ENCODE data around the gene UGT1A7.
"Not testable (repeated sequence)": the region's sequence is repeated elsewhere in the genome, so short reads cannot be mapped to it uniquely, and the experiment has no call there.

Gene UGT1A7

DNA sequence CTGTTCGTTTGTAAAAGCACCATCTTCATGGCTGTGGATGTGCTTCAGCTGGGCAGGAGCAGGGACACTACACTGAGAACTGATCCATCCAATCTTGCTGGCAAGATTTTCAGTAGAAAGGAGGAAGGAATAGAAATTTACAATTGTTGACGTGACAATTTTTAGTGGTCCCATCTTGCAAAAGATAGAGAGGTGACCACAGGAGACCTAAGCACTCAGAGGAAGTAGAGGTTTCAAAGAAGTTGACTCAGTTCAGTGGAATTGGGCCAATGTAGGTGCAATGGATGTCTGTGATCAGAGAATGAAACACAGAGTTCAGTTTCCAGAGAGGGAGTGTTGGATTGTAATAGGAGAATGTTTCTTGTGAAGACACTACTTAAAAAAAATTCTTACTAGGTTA lies 32.4 kb downstream of the UGT1A7 start:
- no peak for DNase-seq

GRCh38 chr2:233718552-233718951 lies 36.9 kb downstream of the UGT1A7 start, which contains the start of gene UGT1A4:
UGT1A4 (plus strand) TSS chr2:233718736; CDS start chr2:233718821, 85 bp downstream.
- no peak for DNase-seq

GRCh38 chr2:233728723-233729301 lies 47.1 kb downstream of the UGT1A7 start, which contains the start of gene UGT1A3:
UGT1A3 (plus strand) TSS chr2:233729042; CDS start chr2:233729127, 85 bp downstream.
- DNase-seq, result no peak

- not testable (repeated sequence) for DNase-seq
Observed at GRCh38 chr2:233736868-233737653, 55.4 kb downstream of the UGT1A7 start.

DNA sequence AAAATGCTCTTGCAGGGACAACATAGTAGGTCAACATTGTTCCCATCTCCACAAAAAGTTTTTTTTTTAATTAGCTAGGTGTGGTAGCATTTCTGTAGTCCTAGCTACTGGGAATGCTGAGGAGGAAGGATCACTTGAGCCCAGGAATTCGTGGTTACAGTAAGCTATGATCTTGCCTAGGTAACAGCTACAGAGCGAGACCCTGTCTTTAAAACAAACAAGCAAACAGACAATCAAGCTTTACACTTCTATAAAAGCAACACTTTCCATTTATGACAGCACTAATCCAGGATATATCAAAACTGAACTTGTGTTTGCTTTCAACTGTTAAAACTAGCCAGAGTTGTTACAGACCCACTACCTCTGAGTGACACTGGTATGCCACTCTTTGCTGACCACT lies 59.2 kb downstream of the UGT1A7 start:
- no peak for DNase-seq

- no peak for DNase-seq
Observed at GRCh38 chr2:233743464-233744259, 62.0 kb downstream of the UGT1A7 start.

- no peak for DNase-seq
Observed at GRCh38 chr2:233745073-233745755, 63.5 kb downstream of the UGT1A7 start.

- DNase-seq, result not testable (repeated sequence)
Observed at GRCh38 chr2:233745838-233746237, 64.1 kb downstream of the UGT1A7 start.

GRCh38 chr2:233746475-233747282 lies 65.0 kb downstream of the UGT1A7 start:
- no peak for DNase-seq

GRCh38 chr2:233747283-233747544 lies 65.5 kb downstream of the UGT1A7 start:
- no peak for DNase-seq

DNA sequence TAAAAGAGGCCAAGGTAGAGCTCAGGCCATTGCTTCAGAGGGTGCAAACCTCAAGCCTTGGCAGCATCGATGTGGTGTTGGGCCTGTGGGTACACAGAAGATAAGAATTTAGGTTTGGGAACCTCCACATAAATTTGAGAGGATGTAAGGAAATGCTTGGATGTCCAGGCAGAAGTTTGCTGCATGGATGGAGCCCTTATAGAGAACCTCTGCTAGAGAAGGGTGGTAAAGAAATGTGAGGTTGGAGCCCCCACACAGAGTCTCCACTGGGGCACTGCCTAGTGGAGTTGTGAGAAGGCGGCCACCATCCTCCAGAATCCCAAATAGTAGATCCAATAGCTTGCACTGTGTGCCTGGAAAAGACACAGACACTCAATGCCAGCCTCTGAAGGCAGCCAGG lies 69.0 kb downstream of the UGT1A7 start:
- not testable (repeated sequence) for DNase-seq

DNA sequence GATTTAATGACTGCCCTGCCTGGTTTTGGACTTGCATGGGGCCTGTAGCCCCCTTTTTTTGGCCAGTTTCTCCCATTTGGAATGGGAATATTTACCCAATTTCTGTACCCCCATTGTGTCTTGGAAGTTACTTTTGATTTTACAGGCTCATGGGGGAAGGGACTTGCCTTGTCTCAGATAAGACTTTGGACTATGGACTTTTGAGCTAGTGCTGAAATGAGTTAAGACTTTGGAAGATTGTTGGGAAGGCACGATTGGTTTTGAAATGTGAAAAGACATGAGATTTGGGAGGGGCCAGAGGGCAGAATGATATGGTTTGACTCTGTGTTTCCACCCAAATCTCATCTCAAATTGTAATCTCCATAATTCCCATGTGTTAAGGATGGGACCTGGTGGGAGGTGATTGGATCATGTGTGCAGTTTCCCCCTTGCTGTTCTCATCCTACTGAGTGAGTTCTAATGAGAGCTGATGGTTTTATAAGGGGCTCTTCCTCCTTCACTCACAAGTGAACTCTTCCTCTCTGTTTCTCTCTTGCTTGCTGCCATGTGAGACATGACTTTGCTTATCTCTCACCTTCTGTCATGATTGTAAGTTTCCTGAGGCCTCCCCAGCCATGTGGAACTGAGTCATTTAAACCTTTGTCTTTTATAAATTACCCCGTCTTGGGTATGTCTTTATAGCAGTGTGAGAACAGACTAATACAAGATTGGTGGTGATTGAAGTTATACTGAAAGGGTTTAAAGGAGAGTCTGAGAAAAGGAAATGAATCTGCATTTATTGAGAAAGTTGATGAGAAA lies 69.7 kb downstream of the UGT1A7 start:
- DNase-seq, result not testable (repeated sequence)

DNA sequence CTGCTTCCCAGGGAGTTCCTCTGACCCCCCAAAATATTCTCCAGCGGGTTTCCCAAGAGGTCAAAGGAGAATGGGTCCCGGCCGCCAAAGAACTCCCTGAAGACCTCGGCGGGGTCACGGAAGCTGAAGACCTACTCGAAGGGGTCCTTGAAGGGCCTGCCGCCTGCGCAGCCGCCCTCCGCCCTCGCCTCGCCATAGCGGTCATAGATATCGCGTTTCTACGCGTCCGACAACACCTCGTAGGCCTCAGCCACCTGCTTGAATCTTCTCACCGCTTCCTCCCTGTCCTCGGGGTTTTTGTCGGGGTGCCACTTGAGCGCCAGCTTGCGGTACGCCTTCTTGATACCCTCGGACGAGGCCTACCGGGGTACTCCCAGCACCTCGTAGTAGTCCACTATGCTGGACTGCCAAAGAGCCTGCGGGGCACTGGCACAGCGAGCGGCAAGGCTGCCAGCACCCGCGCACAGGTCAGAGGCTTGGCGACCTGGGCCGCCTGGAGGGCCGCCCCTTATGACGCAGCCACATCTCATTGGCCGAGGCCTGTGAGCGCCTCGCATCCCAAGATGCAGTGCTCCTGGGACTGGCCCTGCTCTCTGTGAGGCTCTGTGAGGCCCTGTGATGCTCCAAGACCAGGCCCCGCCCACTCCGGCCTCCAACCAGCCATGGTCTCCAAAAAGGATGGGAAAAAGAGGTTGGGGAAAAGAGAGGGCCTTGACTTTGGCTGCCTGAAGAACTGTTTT lies 73.3 kb downstream of the UGT1A7 start:
- DNase-seq, result no peak

DNA sequence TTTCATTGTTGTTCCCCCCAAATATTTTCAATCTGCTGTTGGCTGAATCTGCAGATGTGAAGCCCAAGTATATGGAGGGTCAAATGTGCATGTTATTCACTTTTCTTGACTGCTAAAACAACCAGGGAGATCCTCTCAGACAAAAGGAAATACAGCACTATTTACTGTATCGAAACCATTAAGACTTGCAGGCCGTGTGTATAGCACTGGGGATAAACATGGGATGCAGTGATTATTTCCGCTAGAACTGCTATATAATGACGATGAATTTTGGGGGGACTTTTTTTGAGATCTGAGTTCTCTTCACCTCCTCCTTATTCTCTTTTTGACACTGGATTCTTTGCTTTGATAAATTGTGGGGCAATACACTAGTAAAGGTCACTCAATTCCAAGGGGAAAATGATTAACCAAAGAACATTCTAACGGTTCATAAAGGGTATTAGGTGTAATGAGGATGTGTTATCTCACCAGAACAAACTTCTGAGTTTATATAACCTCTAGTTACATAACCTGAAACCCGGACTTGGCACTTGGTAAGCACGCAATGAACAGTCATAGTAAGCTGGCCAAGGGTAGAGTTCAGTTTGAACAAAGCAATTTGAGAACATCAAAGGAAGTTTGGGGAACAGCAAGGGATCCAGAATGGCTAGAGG lies 74.9 kb downstream of the UGT1A7 start:
- no peak for DNase-seq

DNA sequence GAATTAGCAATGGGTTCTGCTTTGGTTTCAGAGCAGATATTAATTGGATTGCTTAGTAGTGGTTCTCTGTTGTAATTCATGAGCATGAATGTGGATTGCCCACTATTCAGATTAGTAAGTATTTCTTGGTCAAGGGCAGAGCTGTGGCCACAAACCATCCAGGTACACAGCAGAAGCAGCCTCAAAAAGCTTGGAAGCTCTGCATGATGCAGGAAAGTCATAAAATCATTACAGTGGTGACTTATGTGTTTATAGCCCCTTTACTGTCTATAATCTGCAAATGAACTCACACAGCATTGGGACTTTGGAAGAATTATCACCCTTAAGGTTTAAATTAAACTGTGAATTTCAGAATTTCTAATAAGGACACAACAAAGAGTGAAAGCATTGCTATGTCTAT lies 76.4 kb downstream of the UGT1A7 start:
- no peak for DNase-seq

GRCh38 chr2:233758849-233759248 lies 77.1 kb downstream of the UGT1A7 start:
- no peak for DNase-seq

DNA sequence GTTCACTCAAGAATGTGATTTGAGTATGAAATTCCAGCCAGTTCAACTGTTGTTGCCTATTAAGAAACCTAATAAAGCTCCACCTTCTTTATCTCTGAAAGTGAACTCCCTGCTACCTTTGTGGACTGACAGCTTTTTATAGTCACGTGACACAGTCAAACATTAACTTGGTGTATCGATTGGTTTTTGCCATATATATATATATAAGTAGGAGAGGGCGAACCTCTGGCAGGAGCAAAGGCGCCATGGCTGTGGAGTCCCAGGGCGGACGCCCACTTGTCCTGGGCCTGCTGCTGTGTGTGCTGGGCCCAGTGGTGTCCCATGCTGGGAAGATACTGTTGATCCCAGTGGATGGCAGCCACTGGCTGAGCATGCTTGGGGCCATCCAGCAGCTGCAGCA lies 78.3 kb downstream of the UGT1A7 start, which contains the start of gene UGT1A1:
Gene UGT1A1 (plus strand): TSS at position 228 of the 400 bp plus-strand sequence. CDS start 18 bp downstream, at position 246.
- no peak for DNase-seq

DNA sequence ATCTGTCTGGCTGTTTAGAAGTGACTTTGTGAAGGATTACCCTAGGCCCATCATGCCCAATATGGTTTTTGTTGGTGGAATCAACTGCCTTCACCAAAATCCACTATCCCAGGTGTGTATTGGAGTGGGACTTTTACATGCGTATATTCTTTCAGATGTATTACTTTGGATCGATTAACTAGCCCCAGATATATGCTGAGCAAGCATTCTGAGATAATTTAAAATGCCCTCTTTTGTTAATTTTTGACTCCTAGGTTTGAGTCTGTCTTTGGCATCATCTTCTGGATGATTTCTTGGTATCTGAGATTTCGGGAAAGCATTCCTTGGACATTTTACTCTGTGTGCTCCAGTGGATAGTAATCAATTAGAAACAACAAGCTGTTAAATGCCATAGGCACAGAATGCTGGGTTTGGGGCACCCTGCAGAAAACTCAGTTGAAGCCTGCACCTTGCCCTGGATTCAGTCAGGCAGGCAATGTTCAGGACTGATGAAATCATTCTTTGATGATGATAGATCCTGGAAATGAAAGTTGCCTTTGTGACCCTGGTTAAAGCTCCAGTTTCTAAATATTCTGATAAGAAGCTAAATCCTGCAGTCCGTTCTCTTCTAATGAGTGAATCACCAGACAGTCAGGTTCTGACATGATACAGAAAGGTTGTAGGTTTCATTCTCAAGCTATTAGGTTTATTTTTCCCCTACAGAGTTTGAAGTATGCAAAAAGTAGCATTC lies 79.5 kb downstream of the UGT1A7 start:
- no peak for DNase-seq

- DNase-seq, result no peak
Observed at GRCh38 chr2:233764264-233764663, 82.6 kb downstream of the UGT1A7 start.
